NCI-H187 treated with DMSO at 0.1 percent for 48 hours (cell line): Measurements from ENCODE around the gene RDM1.
A peak's percentile ranks its signal among the peaks of the same experiment; 100 is the strongest.
"Not testable (repeated sequence)": the region's sequence is repeated elsewhere in the genome, so short reads cannot be mapped to it uniquely, and the experiment has no call there.

Source experiments
- DNase-seq: peaks from one replicate; lab custom pipeline; 2025; lab: John Stamatoyannopoulos, UW

The RDM1 gene, protein sequence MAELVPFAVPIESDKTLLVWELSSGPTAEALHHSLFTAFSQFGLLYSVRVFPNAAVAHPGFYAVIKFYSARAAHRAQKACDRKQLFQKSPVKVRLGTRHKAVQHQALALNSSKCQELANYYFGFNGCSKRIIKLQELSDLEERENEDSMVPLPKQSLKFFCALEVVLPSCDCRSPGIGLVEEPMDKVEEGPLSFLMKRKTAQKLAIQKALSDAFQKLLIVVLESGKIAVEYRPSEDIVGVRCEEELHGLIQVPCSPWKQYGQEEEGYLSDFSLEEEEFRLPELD

DNA sequence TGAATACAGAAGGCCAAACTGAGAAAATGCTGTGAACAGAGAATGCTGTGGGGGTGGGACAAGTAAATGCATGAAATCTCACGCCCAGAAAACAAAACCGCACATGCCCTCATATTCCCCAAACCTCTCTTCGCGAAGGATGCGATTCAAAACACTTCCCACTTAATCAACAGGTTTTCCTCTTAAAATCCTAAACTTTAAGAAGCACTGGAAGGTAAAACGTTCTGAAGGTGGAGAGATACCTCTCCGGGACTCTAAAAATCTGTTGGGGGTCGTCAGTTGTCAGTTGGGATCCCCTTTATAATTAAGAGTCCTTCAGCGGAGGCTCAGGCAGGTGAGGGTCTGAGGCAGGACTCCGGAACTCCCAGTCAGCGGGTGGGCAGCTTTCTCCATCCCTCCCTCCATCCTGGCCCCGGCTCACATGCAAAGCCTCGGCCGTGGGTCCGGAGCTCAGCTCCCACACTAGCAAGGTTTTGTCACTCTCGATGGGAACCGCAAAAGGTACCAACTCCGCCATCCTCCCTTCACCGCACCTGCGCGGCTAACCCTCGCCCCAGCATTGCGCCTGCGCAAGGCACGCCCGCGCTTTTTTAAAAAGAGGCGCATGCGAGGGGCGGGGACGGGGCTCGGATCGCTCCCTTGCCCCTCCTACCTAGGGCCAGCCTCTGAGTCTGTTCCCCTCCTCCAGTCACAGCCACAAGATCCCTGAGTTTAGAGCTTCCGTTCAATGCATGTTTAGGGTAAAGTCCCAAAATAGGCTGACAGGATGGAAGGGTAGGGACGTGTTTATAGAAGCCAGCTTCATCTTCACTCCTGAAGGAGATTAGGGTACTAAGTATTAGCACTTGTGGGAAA is at the start of gene RDM1:
RDM1 (minus strand) TSS at position 563 of the 855 bp plus-strand sequence; CDS start at position 517, 46 bp downstream.
- peak; percentile 63 for DNase-seq

DNA sequence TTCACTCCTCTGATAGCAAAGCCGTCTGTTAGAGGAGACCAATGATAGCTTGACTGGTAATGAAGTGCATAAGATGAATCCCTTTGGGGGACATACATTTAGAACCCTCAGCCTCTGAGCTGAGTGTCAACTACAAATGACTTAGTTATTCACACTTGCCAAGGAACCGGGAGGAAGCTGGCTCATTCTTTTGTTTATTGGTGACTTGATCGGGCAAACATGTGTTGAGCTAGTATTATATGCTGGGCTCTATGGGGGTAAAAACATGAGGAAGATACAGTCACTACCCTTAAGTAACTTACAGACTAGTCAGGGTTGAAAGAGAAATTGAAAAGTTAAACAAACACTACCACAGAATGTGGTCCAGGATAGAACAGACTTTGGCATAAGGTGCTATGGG is 47.8 kb upstream of the RDM1 start:
- DNase-seq = no peak

DNA sequence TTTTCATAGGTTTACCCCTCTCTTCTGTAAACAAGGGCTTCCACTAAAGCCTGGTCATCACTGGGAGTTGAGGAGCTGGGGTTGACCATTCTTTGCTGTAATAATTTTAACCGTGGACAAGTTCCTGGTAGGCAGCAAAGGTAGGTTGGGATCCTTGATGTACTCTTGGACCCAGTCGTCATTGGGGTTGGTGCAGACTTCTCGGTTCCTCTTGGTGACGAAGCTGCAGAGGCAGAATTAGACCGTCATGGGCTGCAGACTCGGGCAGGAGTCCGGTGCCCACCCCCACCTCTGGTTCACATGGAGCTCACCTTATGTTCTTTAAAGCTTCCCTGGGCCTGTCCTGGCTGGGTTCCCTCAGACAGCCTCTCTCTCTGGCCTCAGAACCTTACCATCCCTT is 46.9 kb upstream of the RDM1 start:
- DNase-seq = no peak

DNA sequence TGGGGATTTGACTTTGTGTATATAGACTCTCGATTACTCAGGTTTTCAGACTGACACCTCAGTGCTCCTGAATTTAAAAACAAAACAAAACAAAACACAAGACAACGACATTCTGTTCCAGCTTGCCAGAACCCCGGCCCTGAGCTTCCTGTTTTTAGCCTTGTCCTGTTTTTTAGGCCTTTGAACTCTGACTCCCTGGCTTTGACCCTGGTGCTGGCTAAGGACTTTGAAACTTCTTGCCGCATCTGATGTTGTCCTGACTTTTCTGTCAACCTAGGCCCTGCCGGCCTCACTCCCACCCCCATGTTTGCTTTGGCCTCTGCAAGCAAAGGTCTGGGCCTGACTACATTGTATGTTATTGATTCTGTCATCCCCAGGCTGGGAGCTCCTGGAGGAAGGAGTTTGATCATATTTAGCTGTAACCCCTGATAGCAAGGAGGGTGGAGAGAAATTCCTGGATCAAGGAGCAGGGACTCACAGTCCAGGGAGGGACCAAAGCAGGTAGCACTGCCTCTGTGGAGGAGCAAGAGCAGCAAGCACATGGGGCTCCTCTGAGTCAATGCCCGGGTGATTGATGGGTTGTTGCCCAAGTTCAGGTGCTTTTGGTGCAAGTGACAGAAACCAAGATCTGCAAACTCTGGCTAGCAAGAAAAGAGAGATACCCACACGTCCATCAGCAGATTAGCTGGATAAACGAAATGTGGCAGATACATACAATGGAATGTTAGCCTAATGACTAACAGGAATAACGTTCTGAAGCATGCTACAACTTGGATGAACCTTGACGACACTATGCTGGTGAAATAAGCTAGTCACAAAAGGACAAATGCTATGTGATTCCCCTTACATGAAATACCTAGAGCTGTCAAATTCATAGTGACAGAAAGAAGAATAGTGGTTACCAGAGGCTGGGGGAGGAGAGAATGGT is 43.0 kb upstream of the RDM1 start:
- no peak for DNase-seq

DNA sequence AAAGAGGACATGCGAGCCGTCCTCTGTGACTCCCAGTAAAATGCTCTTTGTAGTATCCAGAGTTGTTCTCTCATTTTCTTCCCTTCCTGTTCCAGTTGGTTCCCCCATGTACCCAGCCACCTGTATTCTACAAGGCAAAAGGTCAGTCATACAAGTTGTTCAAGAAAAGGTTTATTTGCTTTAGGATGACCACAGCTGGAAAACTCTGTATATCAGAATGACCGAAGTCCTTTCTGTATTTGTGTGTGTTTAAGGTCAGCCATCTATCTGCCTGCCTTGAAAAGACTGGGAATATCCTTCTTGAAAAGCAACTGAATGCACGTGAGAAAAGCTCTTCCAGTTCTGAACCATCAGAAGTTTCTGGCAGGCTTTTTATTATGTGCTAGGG is 42.4 kb upstream of the RDM1 start:
- DNase-seq = no peak

DNA sequence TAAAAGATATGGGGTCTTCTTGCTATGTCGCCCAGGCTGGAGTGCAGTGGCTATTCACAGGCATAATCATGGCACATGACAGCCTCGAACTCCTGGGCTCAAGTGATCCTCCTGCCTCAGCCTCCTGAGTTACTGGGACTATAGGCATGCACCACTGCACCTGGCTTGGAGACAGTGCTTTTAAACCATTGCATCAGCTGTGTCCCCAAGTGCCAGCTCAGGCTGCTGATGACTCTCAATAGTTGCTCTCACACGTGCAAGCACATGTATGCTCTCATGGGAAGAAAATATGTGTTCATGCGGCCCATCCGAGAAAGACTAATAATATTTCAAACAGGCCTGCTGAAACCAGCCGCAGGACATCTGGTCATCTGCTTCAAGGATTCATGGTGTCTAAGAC is 42.0 kb upstream of the RDM1 start:
- no peak for DNase-seq

DNA sequence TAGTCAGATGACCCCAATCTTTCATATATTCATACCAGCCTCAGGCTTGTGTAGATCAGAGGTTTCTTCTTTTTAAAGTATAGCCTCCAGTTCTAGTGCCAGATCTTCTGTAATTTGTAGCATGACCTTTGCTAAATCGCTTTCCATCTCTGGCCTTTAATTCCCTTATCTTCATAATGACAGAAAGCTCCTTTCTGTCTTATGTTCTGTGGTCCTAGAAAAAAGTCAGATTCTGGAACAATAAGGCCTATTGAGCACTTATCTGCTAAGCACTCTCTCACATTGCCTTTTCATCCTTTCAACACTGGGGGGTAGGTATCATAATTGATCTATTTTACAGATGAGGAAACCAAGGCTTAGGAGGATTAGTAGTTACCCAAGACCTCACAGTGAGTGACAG is 41.5 kb upstream of the RDM1 start:
- no peak for DNase-seq

DNA sequence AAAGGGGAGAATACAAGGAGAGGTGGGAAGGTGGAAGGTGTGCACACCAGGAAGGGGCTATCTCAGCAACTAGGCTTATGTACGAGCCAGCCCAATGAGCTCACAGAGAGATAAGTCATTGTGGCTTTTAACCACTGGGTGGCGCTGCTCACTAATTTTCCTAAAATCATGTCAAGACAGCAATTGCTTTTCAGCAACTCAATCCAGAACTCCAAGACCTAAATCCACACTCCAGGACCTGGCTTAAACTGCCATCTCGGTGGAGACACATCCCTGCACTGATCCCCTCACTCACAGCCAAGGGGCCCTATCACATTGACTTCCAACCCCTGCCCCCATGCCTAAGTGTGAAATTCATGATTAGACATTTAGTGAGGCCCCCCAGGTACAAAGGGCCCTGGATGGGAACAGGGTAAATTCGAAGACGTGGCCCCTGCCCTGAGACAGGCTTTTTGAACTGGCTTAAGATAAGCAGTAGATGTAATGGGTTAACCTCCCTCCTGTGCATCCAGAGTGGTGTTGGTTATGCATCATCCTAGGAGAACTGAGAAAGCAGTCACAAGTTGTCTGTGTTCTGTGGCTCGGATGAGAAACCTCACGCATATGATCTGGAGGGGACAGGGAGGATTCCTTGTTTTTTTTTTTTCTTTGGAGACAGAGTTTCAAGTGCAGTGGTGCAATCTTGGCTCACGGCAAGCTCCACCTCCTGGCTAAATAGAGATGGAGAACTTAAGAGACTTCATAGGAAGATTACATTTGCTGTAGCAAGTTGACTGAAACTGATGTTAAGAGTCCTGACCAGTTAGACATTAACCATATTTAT is 39.2 kb upstream of the RDM1 start:
- no peak for DNase-seq

DNA sequence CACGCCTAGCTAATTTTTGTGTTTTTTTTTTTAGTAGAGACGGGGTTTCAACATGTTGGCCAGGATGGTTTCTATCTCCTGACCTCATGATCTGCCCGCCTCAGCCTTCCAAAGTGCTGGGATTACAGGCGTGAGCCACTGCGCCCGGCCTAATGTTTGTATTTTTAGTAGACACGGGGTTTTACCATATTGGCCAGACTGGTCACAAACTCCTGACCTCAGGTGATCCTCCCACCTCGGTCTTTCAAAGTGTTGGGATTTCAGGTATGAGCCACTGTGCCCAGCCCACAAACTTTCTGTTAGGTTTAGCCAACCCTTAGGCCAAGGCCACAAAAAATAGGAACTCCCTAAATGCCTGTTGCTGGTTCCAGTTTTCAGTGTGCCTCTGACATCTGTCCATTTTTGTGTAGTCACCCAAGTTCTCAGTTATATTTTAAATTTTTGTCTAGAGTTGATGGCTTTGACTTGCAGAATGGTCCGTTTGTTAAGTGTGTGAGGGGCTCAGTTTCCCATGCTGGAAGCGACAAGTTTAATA is 38.0 kb upstream of the RDM1 start:
- no peak for DNase-seq

DNA sequence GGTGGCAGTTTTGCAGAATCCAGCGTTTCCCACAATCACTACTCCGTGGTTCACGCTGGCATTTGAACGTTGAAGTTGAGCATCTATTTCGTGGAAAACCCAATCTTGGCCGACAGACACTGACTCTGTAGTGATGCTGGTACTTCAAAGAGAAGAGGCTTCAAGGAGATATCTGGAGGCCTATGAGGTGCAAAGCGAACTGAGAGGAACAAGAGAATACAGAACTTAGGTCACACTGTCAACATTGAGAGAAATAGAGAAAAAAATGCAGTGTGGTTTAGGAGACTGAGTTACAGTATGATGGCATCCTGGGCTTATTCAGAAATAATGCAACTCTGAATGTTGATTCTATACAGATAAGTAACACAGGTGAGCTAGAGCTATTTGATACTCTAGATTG is 34.7 kb upstream of the RDM1 start:
- DNase-seq = no peak

DNA sequence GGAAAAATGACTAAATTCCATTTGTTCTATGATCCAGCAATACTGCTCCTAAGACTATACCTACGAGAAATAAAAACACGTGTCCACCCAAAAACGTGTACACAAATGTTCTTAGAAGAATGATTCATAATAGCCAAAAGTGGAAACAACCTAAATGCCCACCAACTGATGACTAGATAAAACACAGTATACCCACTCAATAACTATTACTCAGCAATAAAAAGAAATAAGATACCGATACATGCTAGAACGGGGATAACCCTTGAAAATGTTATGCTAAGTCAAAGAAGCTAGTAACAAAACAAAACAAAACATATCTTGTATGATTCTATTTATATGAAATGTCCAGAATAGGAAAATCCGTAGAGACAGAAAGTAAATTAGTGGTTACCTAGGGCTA is 33.1 kb upstream of the RDM1 start:
- DNase-seq = no peak

DNA sequence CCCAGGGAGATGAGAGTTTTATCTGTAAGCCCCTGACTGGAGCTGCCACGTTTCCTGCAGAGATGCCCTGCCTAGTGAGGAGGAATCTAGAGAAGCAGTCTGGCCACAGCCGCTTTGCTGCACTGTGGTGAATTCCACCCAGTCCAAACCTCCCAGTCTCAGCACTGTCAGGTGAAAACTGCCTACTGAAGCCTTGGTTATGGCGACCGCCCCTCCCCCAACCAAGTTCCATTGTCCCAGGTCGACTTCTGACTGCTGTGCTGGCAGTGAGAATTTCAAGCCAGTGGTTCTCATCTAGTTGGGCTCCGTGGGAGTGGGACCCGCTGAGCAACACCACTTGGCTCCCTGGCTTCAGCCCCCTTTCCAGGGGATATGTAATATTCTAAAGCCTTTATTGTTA is 23.1 kb upstream of the RDM1 start:
- no peak for DNase-seq

DNA sequence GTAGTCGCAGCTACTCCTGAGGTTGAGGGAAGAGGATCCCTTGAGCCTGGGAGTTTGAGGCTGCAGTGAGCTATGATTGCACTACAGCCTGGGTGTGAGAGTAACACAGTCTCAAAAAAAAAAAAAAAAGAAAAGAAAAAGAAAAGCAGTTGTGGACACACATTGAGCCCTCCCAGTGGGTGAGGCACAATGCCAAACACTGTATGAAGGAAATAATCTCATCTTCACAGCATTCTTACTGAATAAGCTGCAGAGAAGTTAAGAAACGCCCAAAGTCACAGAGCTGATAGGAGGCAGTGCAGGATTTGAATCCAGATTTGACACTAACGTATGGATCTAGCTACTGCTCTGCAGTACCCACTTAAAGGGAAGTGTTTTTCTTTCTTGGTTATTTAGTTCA is 18.8 kb upstream of the RDM1 start:
- no peak for DNase-seq

DNA sequence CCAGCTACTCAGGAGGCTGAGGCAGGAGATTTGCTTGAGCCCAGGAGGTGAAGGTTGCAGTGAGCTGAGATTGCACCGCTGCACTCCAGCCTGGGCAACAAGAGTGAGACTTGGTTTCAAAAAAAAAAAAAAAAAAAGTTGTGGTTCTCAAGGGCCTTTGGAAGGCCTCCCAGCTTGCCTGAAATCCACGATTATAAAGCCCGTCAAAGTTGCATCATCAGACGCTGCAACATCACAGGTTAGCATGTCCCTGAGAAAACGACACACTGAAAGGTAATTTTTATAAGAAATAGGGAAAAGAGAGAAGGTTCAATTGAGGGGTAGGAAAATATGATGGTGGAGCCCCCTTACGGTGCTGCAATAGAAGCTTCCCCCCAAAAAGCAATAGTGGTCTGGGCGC is 17.5 kb upstream of the RDM1 start:
- no peak for DNase-seq

DNA sequence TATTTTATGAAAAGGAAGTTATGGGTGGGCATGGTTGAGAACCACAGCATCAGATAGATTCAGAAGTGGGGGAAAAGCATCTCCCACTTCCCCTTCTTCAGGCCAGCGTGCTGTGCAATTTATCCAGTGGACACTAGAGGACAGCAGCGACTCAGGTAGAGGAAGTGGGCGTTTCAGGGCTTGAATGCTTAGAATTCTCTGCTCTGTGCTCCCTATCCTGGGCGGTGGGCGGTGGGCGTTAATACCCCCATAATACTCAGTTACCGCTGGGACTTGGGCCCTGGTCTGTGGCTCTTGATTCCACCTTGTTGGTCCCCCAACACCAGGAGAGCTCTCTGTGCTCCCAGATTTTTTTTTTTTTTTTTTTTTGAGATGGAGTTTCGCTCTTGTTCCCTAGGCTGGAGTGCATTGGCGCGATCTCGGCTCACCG is 16.6 kb upstream of the RDM1 start:
- no peak for DNase-seq

DNA sequence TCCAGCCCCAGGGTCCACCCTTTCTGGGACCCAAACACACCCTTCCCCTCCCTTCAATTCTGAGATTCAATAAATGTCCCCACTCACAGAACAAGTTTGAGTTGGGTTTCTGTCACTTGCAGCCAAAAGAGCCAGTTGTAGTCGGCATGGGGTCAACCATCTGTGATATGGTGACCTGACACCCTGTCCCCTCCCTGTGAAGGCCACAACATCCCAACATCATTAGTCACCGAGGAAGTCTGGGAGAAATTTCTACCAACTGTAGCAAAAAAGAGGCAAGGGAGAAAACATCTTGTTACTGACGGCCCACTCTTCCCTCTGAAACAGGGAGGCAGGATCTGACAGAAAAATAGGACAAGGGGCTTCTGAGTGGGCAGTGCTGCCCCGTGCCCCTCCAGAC is 13.6 kb upstream of the RDM1 start:
- no peak for DNase-seq

DNA sequence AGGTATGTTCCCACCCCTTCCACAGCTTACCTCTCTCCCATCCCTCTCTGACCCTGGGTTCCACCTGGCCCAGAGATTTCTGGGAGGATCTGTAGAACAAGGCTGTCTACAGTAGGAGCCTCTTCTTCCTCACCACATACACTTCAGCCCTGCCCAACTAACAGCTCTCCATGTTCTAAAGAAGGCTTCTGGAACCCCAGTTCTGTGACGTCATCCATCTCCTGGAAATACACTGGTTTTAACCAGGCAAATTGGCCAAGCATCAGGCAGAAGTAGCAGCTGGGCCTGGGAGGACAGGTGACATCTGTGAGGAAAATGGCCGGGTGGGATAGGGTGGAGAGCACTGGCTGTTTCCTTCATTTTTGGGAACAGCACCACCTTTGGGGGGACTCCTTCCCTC is 13.0 kb upstream of the RDM1 start, which contains the start of gene LYZL6:
LYZL6 (minus strand) TSS at position 177 of the 400 bp plus-strand sequence. CDS start 4,357 bp downstream, outside the sequence.
- no peak for DNase-seq

DNA sequence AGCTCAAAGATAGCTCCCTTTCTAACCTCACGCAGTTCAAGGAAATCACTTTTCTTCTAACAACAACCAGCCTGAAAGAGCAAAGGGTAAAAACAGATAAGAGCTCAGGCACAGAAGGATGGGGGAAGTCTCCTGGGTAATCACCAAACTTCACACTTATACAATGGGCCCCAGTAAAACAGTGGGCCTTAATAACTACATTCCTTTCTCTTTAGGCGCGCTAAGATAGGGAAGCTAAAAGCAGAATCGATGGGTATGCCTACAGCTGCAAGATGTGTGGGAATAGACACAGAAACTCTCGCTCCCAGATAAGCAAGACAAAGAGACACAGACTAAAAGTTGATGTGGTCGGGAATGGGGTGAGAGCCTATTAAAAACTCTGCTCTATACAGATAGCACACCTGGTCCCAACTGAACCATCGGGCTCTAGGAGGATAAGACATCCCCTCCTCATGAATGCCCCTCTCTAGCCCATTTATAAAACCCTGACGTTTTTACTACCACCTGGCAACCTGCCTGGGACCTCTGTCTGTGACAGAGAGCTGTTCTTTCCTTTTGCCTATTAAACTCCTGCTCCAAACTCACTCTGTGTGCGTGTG is 12.1 kb upstream of the RDM1 start:
- DNase-seq = no peak

DNA sequence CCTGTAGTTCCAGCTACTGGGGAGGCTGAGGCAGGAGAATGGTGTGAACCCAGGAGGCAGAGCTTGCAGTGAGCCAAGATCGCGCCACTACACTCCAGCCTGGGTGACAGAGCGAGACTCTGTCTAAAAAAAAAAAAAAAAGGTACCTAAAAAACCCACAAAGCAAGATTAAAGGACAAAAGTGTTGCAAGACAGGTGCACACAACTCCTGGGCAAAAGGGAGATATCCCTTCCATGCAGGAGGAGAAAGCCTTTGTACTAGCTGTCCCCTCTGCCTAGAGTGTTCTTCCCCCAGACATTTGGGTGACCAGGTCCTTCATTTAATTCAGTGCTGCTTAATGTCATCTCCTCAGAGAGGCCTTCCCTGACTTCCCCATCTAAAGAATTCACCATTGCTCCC is 7.9 kb upstream of the RDM1 start:
- not testable (repeated sequence) for DNase-seq

DNA sequence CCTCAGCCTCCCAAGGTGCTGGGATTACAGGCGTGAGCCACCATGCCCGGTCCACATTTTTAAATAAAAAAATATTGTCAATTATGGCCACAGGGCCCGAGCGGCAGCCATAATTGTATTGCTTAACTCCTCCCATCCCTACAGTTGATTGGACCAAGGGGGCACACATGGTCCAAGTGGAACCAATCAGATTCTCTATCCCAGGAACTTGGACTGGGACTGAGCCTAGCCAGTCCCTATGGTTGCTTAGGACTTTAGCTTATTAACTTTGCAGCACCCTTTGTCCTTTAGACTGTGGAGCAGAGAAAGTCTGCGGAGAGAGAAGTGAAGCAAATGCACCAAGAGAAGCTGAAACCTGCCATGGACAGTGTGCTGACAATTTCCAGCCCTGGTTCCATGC is 5.5 kb upstream of the RDM1 start:
- DNase-seq = no peak

DNA sequence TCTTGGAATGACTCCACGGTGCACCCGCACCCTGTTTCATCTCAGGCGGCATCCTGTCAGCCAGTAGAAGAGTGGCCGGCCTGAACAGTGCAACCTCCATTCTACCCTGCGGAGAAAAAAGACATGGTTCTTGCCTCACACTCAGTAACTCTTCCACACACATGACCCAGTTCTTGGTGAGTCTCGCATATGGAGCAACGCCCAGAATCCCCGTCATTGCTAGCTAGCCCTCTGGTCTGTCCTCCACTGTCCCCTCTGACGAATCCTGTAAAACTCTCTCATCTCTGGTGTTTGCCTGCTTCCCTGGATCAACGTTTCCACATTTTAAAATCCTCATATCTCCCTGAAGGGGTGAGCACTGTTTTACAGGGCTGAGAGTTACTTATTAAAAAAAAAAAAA is 4.2 kb upstream of the RDM1 start:
- no peak for DNase-seq
